Liver (tissue), 3 donors: ENCODE results near the gene CEACAM20.

ENCODE experiments used
- CTCF ChIP-seq: fragments of 150-350 bp; IDR thresholded peaks from 2 replicates; pipeline ENCODE4 v1.5.1; 2017; ENCODE audit warnings: improper control_type of control experiment, low read depth, low read length; ENCODE audit not compliant: missing input control
- EGR1 ChIP-seq, 2 donors: IDR thresholded peaks; 2 replicates each; pipeline ENCODE4 v1.6.1; 2016 to 2018; ENCODE audit warnings: antibody characterized with exemption in 2 of 2, low read depth in 2 of 2
- GABPA ChIP-seq, 2 donors: IDR thresholded peaks in 1 of 2; conservative IDR thresholded peaks in 1 of 2; 2 replicates each; pipeline ENCODE4 v1.6.1; 2016; ENCODE audit warnings: antibody characterized with exemption in 2 of 2, mild to moderate bottlenecking in 1 of 2, moderate library complexity in 1 of 2
- JUND ChIP-seq, 2 donors: IDR thresholded peaks; 2 replicates each; pipeline ENCODE4 v1.6.1; 2016; ENCODE audit warnings: antibody characterized with exemption in 2 of 2
- MAX ChIP-seq: IDR thresholded peaks from 2 replicates; pipeline ENCODE4 v1.6.1; 2016; ENCODE audit warnings: antibody characterized with exemption
- RAD21 ChIP-seq, 2 donors: IDR thresholded peaks; 2 replicates each; pipeline ENCODE4 v1.6.1; 2016; ENCODE audit warnings: antibody characterized with exemption in 2 of 2, mild to moderate bottlenecking in 2 of 2
- REST ChIP-seq: IDR thresholded peaks from 2 replicates; pipeline ENCODE4 v1.6.1; 2016; ENCODE audit warnings: antibody characterized with exemption, mild to moderate bottlenecking
- SP1 ChIP-seq: IDR thresholded peaks from 2 replicates; pipeline ENCODE4 v1.6.1; 2018; ENCODE audit warnings: antibody characterized with exemption, mild to moderate bottlenecking
- TAF1 ChIP-seq: conservative IDR thresholded peaks from 2 replicates; pipeline ENCODE4 v1.6.1; 2016; ENCODE audit warnings: antibody characterized with exemption, mild to moderate bottlenecking
- YY1 ChIP-seq: IDR thresholded peaks from 2 replicates; pipeline ENCODE4 v1.6.1; 2016; ENCODE audit warnings: antibody characterized with exemption, mild to moderate bottlenecking
- TF ChIP-seq, protein P1 (sequence below): IDR thresholded peaks from 2 replicates; pipeline ENCODE4 v1.6.1; 2016; ENCODE audit warnings: antibody characterized with exemption
- donor health status: healthy.
- donor health status: healthy.

DNA sequence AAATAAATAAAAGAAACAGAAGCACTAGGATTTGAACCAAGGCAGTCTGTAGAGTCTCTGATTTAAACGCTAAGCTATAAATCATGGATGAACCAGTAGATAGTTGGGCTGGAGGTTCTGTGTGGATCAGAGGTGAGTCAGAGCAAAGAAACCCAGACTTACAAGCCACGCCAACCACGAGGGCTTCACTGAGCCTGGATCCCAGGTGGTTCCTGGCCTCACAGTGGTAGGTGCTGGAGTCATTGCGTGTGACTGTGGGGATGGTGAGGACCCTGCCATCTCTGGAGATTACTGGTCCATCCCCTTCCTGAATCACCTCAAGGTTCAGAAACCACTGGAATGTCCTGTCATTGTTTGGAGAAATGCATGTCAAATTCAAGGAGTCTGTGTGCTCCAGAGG lies 19.3 kb upstream of the CEACAM20 start:
- TF ChIP-seq, protein P1, sequence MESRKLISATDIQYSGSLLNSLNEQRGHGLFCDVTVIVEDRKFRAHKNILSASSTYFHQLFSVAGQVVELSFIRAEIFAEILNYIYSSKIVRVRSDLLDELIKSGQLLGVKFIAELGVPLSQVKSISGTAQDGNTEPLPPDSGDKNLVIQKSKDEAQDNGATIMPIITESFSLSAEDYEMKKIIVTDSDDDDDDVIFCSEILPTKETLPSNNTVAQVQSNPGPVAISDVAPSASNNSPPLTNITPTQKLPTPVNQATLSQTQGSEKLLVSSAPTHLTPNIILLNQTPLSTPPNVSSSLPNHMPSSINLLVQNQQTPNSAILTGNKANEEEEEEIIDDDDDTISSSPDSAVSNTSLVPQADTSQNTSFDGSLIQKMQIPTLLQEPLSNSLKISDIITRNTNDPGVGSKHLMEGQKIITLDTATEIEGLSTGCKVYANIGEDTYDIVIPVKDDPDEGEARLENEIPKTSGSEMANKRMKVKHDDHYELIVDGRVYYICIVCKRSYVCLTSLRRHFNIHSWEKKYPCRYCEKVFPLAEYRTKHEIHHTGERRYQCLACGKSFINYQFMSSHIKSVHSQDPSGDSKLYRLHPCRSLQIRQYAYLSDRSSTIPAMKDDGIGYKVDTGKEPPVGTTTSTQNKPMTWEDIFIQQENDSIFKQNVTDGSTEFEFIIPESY: no peak
- TF ChIP-seq RAD21 (IDR thresholded peaks at IDR 0.05): no peak
- no peak for TF ChIP-seq TAF1
- no peak for TF ChIP-seq CTCF
- no peak for TF ChIP-seq SP1
- no peak for TF ChIP-seq MAX
- no peak for TF ChIP-seq JUND (IDR thresholded peaks at IDR 0.05)
- TF ChIP-seq REST: no peak
- TF ChIP-seq GABPA (IDR thresholded peaks at IDR 0.05 in 1 of 2, conservative IDR thresholded peaks at IDR 0.05 in 1 of 2): no peak
- no peak for TF ChIP-seq YY1
- TF ChIP-seq EGR1 (IDR thresholded peaks at IDR 0.05; ENCODE audit: low read depth in 2 of 2): no peak
